ENCODE results near the gene KCNQ5. TPM values are rescaled to one million over a fixed set of nuclear protein-coding genes. Genes with fewer than 3 reads are reported as not detected.

The KCNQ5 gene
- total and polyA plus RNA-seq, 2 of the 8 experiments (the other 6 are each of a cell fraction or from before 2014, with no cell fraction given), result 0.83 to 1.2 TPM

DNA sequence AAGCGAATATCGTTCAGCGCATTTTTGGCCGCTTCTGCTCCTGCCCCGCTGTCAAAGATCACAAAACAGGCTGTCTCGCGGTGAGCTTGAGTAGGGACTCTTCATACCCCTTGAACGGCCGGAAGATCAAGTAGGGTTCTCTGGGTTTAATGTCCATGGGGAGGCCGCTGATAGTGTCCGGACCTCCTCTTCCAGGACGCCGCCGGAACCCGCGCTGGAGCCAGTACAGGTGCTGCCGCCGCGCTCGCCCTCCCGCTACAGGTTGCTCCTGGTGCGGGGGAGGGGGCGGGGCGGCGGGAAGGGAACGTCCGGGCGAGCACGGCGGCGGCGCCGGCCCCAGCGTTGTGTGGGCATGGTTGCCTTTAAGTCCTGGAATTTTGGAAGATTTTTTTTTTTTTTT, 536.0 kb downstream of the KCNQ5 start:
- H3K27me3 ChIP-seq (replicated peaks in 1 of 4; ENCODE audit: control insufficient read depth in 3 of 4, extremely low read depth in 1 of 4, insufficient read depth in 3 of 4, low read length in 3 of 4), result no peaks in the 10 kb centered on the region
- no peak for TF ChIP-seq TEAD4 (IDR thresholded peaks at IDR 0.05; ENCODE audit: low read depth, low read length)
- no peak for TF ChIP-seq POLR2A (IDR thresholded peaks at IDR 0.05; ENCODE audit: control extremely low read depth in 1 of 2, low read depth in 2 of 2, low read length in 2 of 2)
- no peak for TF ChIP-seq SUZ12 (IDR thresholded peaks at IDR 0.05; ENCODE audit: low read length)
- TF ChIP-seq SIRT6 (IDR thresholded peaks at IDR 0.05; ENCODE audit: low read length), result no peak
- TF ChIP-seq HDAC2 (IDR thresholded peaks at IDR 0.05; ENCODE audit: borderline replicate concordance in 1 of 2, low read depth in 2 of 2, low read length in 2 of 2), result no peak

More for the DNA sequence above, 536.0 kb downstream of the KCNQ5 start:
- no peak for FAIRE-seq
- Histone ChIP-seq H3K27ac (ENCODE audit: low read depth, low read length) (no peak overlapping the region), H3K56ac (replicated peaks; ENCODE audit: insufficient read length, low read depth, low read length) (no peak overlapping the region), H3K4me3 (ENCODE audit: extremely low read depth in 1 of 4, insufficient read depth in 2 of 4, low read depth in 3 of 4, low read length in 4 of 4) (no peak overlapping the region), H2BK12ac (ENCODE audit: low read depth, low read length) (no peak overlapping the region), H3K23ac (ENCODE audit: insufficient read length) (no peak overlapping the region), H3K4ac (replicated peaks; ENCODE audit: insufficient read length, low read depth, low read length) (no peak overlapping the region), H3K4me1 (replicated peaks in 1 of 4; ENCODE audit: control insufficient read depth in 3 of 4, insufficient read depth in 4 of 4, low read length in 3 of 4) (no peaks in the 10 kb centered on the region), H3K36me3 (ENCODE audit: control insufficient read depth in 2 of 4, insufficient read depth in 4 of 4, low read length in 3 of 4) (no peaks in the 10 kb centered on the region), H3K9me3 (ENCODE audit: insufficient read depth in 2 of 2, low read depth in 1 of 2, low read length in 1 of 2) (no peaks in the 10 kb centered on the region; a peak in 1 of 4 replicates), H4K20me1 (replicated peaks in 1 of 2; ENCODE audit: control insufficient read depth in 1 of 2, insufficient read depth in 2 of 2, low read length in 2 of 2) (no peaks in the 10 kb centered on the region), H2AK5ac (ENCODE audit: low read depth, low read length) (no peak overlapping the region), H3K23me2 (ENCODE audit: low read depth, low read length) (no peaks in the 10 kb centered on the region), H3K18ac (ENCODE audit: extremely low read depth, low read length) (no peak overlapping the region), H3K14ac (ENCODE audit: insufficient read length) (no peak overlapping the region), H3K9ac (replicated peaks in 1 of 4; ENCODE audit: extremely low read depth in 1 of 4, low read depth in 3 of 4, low read length in 3 of 4) (no peak overlapping the region), H4K91ac (replicated peaks; ENCODE audit: insufficient read length, low read length) (no peak overlapping the region), H4K8ac (ENCODE audit: extremely low read depth, insufficient read depth, low read length) (peak overlapping the region; percentile 51; the same call in 1 of the 2 replicates), H2BK15ac (ENCODE audit: low read length) (no peak overlapping the region), H2BK120ac (replicated peaks; ENCODE audit: low read depth, low read length) (no peak overlapping the region), H4K5ac (ENCODE audit: insufficient read length, low read depth, low read length) (no peak overlapping the region), H2BK5ac (ENCODE audit: low read depth, low read length) (no peak overlapping the region), H2AFZ (ENCODE audit: low read length) (no peak overlapping the region), H3K4me2 (ENCODE audit: insufficient read depth in 1 of 2, low read depth in 2 of 2, low read length in 2 of 2) (no peak overlapping the region), H2BK20ac (ENCODE audit: low read length) (no peak overlapping the region), H3K79me2 (ENCODE audit: control insufficient read depth in 1 of 2, insufficient read depth in 2 of 2, low read length in 2 of 2) (no peaks in the 10 kb centered on the region), H3K79me1 (ENCODE audit: low read depth, low read length) (no peaks in the 10 kb centered on the region)
- DNase-seq (ENCODE audit: low read depth in 1 of 2, low spot score in 2 of 2), result no peak
- ChIA-PET POLR2A (ENCODE audit: partially characterized antibody) (no interaction called here), CTCF (ENCODE audit: partially characterized antibody) (interaction anchor here (0.6 to 1.9 kb wide), 5 partner anchors 13 to 28 kb away, joined by 3 to 4 read pairs (median 3); no protein-coding TSS in a partner anchor)
- WGBS, 2 experiments (ENCODE audit: extremely low coverage in 1 of 2, insufficient coverage in 1 of 2, insufficient read length in 1 of 2, insufficient replicate concordance in 2 of 2, low coverage in 1 of 2, low lambda C conversion rate in 2 of 2, missing lambda C conversion rate in 1 of 2), result 97% methylated on average over 10 of the region's 34 CpGs; no CpG with 5 or more reads in 1 of the 2 experiments

Data from H1 (cell line).